Measurements from ENCODE around the gene NMRK1. TPM values are rescaled to one million over a fixed set of nuclear protein-coding genes. Genes with fewer than 3 reads are reported as not detected.

Gene NMRK1
- total RNA-seq, 3 donors from 2014 or later (not counting 1 experiment from before 2014, with no cell fraction given) = 23.7 to 52.0 (median 44.4) TPM

GRCh38 chr9:75106857-75107256 is 18.9 kb upstream of the NMRK1 start:
- no peaks in the 10 kb centered on the region for H3K27me3 ChIP-seq (ENCODE audit: control insufficient read depth, insufficient read depth, low read length)
- H3K36me3 ChIP-seq (ENCODE audit: control insufficient read depth, insufficient read depth, low read length) = peaks cover 4% of the 10 kb centered on the region
- H3K36me3 Mint-ChIP-seq = peaks cover 6% of the 10 kb centered on the region
- peaks cover 69 to 78% of the 10 kb centered on the region in 2 donors for H3K4me1 Mint-ChIP-seq
- H3K4me3 Mint-ChIP-seq = peak overlapping the region; percentile 32
- WGBS (ENCODE audit: insufficient coverage) = 99% methylated on average over 5 of the region's 6 CpGs
- H3K4me3 ChIP-seq (ENCODE audit: low read length) = no peak overlapping the region
- no peaks in the 10 kb centered on the region for H3K9me3 ChIP-seq (ENCODE audit: control insufficient read depth, insufficient read depth, low read length)
- no peak for TF ChIP-seq CTCF (IDR thresholded peaks at IDR 0.05)
- H3K4me1 ChIP-seq (ENCODE audit: control insufficient read depth, insufficient read depth, low read length) = peaks cover 64% of the 10 kb centered on the region
- intact Hi-C loops (cut with micrococcal nuclease) = loop anchor here (5.0 kb wide), 1 partner anchor 40 kb away; no protein-coding TSS in a partner anchor
- no peaks in the 10 kb centered on the region for H3K27me3 Mint-ChIP-seq (ENCODE audit: low read depth in 2 of 2)
- H3K9me3 Mint-ChIP-seq = no peaks in the 10 kb centered on the region
- DNase-seq = no peak
- no peak overlapping the region for H3K27ac ChIP-seq (ENCODE audit: low read length)
- no peak for ATAC-seq
- H3K27ac Mint-ChIP-seq = peak overlapping the region; percentile 95 to 96

- Histone ChIP-seq H3K9me3 (ENCODE audit: control insufficient read depth, insufficient read depth, low read length) (no peaks in the 10 kb centered on the region), H3K4me3 (ENCODE audit: low read length) (no peak overlapping the region), H3K27me3 (ENCODE audit: control insufficient read depth, insufficient read depth, low read length) (no peaks in the 10 kb centered on the region), H3K36me3 (ENCODE audit: control insufficient read depth, insufficient read depth, low read length) (peaks cover 4% of the 10 kb centered on the region), H3K27ac (ENCODE audit: low read length) (peak overlapping the region; percentile 5), H3K4me1 (ENCODE audit: control insufficient read depth, insufficient read depth, low read length) (peaks cover 64% of the 10 kb centered on the region)
- Mint-ChIP-seq H3K27ac (peak overlapping the region; percentile 95 to 96), H3K36me3 (peaks cover 6% of the 10 kb centered on the region), H3K4me3 (peak overlapping the region; percentile 74), H3K27me3 (ENCODE audit: low read depth in 2 of 2) (no peaks in the 10 kb centered on the region), H3K9me3 (no peaks in the 10 kb centered on the region), H3K4me1 (peaks cover 72 to 82% of the 10 kb centered on the region in 2 donors)
- no peak for TF ChIP-seq CTCF (IDR thresholded peaks at IDR 0.05)
- ATAC-seq (no peak), DNase-seq (no peak)
- 74% methylated on average over 2 of the region's 2 CpGs for WGBS (ENCODE audit: insufficient coverage)
- intact Hi-C loops (cut with micrococcal nuclease) = loop anchor here (5.0 kb wide), 1 partner anchor 41 kb away; no protein-coding TSS in a partner anchor
These were observed 17.9 kb upstream of the NMRK1 start for GRCh38 chr9:75105841-75106240.

- Histone ChIP-seq H3K9me3 (ENCODE audit: control insufficient read depth, insufficient read depth, low read length) (no peaks in the 10 kb centered on the region), H3K27ac (ENCODE audit: low read length) (peak overlapping the region; percentile 32), H3K36me3 (ENCODE audit: control insufficient read depth, insufficient read depth, low read length) (peaks cover 4% of the 10 kb centered on the region), H3K4me3 (ENCODE audit: low read length) (no peak overlapping the region), H3K27me3 (ENCODE audit: control insufficient read depth, insufficient read depth, low read length) (no peaks in the 10 kb centered on the region), H3K4me1 (ENCODE audit: control insufficient read depth, insufficient read depth, low read length) (peaks cover 66% of the 10 kb centered on the region)
- DNase-seq (peak in 1 of 2 donors; percentile 35), ATAC-seq (peak in 1 of 3 donors; percentile 45)
- Mint-ChIP-seq H3K27ac (peak overlapping the region; percentile 95 to 96), H3K36me3 (peaks cover 6% of the 10 kb centered on the region), H3K9me3 (no peaks in the 10 kb centered on the region), H3K4me3 (peak overlapping the region; percentile 74), H3K27me3 (ENCODE audit: low read depth in 2 of 2) (no peaks in the 10 kb centered on the region), H3K4me1 (peaks cover 70 to 78% of the 10 kb centered on the region in 2 donors)
- no peak for TF ChIP-seq CTCF (IDR thresholded peaks at IDR 0.05)
- WGBS (ENCODE audit: insufficient coverage) = 16% methylated on average over 2 of the region's 2 CpGs
- intact Hi-C loops (cut with micrococcal nuclease) = loop anchor here (5.0 kb wide), 1 partner anchor 42 kb away; no protein-coding TSS in a partner anchor
These were observed 17.1 kb upstream of the NMRK1 start for GRCh38 chr9:75105019-75105540.
